Activated CD4-positive, alpha-beta T cell treated with anti-CD3 and anti-CD28 coated beads for 36 hours (primary cell): ENCODE data around the gene PHB1. TPM values are rescaled to one million over a fixed set of nuclear protein-coding genes. Genes with fewer than 3 reads are reported as not detected.

Experiments
- ATAC-seq: fragments of 200-7000 bp; cut with Tn5 transposase; one replicate; pipeline ENCODE4 v1.10.0; 2021; ENCODE audit warnings: mild to moderate bottlenecking, moderate library complexity
- CTCF ChIA-PET: fragments of 350-600 bp; sonication (Branson Sonifier 250); formaldehyde crosslinking; loops from one replicate; lab custom pipeline; 2021; ENCODE audit warnings: antibody characterized with exemption; lab: Charles Lee
- POLR2A ChIA-PET: fragments of 350-600 bp; sonication (Branson Sonifier 250); formaldehyde crosslinking; loops from one replicate; lab custom pipeline; 2021; ENCODE audit warnings: antibody characterized with exemption, inconsistent platforms; lab: Charles Lee
- DNase-seq: peaks from one replicate; pipeline ENCODE4 v3.0.0-alpha.2; 2020
- H3K27ac Mint-ChIP-seq: one replicate; pipeline ENCODE4 v1.8.0; 2021; ENCODE audit warnings: mixed read lengths
- H3K27me3 Mint-ChIP-seq: one replicate; pipeline ENCODE4 v1.8.0; 2021; ENCODE audit warnings: mixed read lengths
- H3K36me3 Mint-ChIP-seq: one replicate; pipeline ENCODE4 v1.8.0; 2021; ENCODE audit warnings: low read depth, mixed read lengths
- H3K4me1 Mint-ChIP-seq: one replicate; pipeline ENCODE4 v1.8.0; 2021; ENCODE audit warnings: mixed read lengths
- H3K4me3 Mint-ChIP-seq: one replicate; pipeline ENCODE4 v1.8.0; 2021; ENCODE audit warnings: mild to moderate bottlenecking, moderate library complexity, mixed read lengths
- H3K9me3 Mint-ChIP-seq: one replicate; pipeline ENCODE4 v1.8.0; 2021; ENCODE audit warnings: low read depth, mixed read lengths
- intact Hi-C, 2 experiments: fragments of 100-400 bp; cut with DNase I in 1 of 2; cut with micrococcal nuclease in 1 of 2; formaldehyde crosslinking; loops; one replicate each; pipeline versions ENCODE4 v1.14.2 to v1.15.1; 2022 to 2024; cut with DNase I, micrococcal nuclease
- total RNA-seq, 2 experiments: library from RNA; stranded (reverse); gene quantifications; one replicate each; pipeline ENCODE4 v1.2.3, GENCODE V29; 2021

Gene PHB1
- total RNA-seq, 2 experiments from 2014 or later: 346 to 350 TPM

GRCh38 chr17:49439305-49439672 is 24.6 kb upstream of the PHB1 start:
- Mint-ChIP-seq H3K27me3 (peaks cover 22% of the 10 kb centered on the region), H3K36me3 (no peaks in the 10 kb centered on the region), H3K27ac (no peak overlapping the region), H3K4me1 (no peaks in the 10 kb centered on the region), H3K9me3 (no peaks in the 10 kb centered on the region), H3K4me3 (no peak overlapping the region)
- ChIA-PET POLR2A (interaction anchor here (0.6 kb wide), 1 partner anchor 28 kb away, joined by 5 read pairs; no protein-coding TSS in a partner anchor), CTCF (no interaction called here)
- ATAC-seq (no peak), DNase-seq (no peak)
- intact Hi-C loops: loop anchor here in 1 of 2 experiments (5.0 kb wide), 1 partner anchor 58 kb away; the partner anchor contains the start of gene NGFR

- DNase-seq: no peak
Observed at GRCh38 chr17:49438436-49439278, 24.0 kb upstream of the PHB1 start.

GRCh38 chr17:49437696-49438435 is 23.2 kb upstream of the PHB1 start:
- no peak for DNase-seq
- Mint-ChIP-seq H3K4me3 (no peak overlapping the region), H3K36me3 (no peaks in the 10 kb centered on the region), H3K27me3 (peaks cover 22% of the 10 kb centered on the region), H3K9me3 (no peaks in the 10 kb centered on the region), H3K27ac (no peak overlapping the region), H3K4me1 (no peaks in the 10 kb centered on the region)
- ATAC-seq: no peak
- CTCF ChIA-PET: interaction anchor here (0.6 to 8.4 kb wide), 4 partner anchors 12 to 451 kb away, joined by 3 to 64 read pairs (median 4); no protein-coding TSS in a partner anchor
- intact Hi-C loops: loop anchor here in 1 of 2 experiments (5.0 kb wide), 1 partner anchor 59 kb away; the partner anchor contains the start of gene NGFR
- POLR2A ChIA-PET: no interaction called here

More at GRCh38 chr17:49438436-49439278, 24.0 kb upstream of the PHB1 start:
- no peaks in the 10 kb centered on the region for H3K36me3 Mint-ChIP-seq
- H3K27ac Mint-ChIP-seq: no peak overlapping the region
- H3K4me3 Mint-ChIP-seq: no peak overlapping the region
- no peaks in the 10 kb centered on the region for H3K9me3 Mint-ChIP-seq
- peaks cover 22% of the 10 kb centered on the region for H3K27me3 Mint-ChIP-seq
- no peaks in the 10 kb centered on the region for H3K4me1 Mint-ChIP-seq
- ChIA-PET CTCF (interaction anchor here (1.5 to 8.4 kb wide), 2 partner anchors 113 to 118 kb away, joined by 3 to 64 read pairs; no protein-coding TSS in a partner anchor), POLR2A (interaction anchor here (0.6 kb wide), 1 partner anchor 28 kb away, joined by 5 read pairs; no protein-coding TSS in a partner anchor)
- ATAC-seq: no peak
- intact Hi-C loops: loop anchor here in 1 of 2 experiments (5.0 kb wide), 1 partner anchor 59 kb away; the partner anchor contains the start of gene NGFR

GRCh38 chr17:49436174-49436573 is 21.5 kb upstream of the PHB1 start:
- no peak overlapping the region for H3K27ac Mint-ChIP-seq
- H3K9me3 Mint-ChIP-seq: no peaks in the 10 kb centered on the region
- H3K27me3 Mint-ChIP-seq: peaks cover 21% of the 10 kb centered on the region
- ATAC-seq: no peak
- no peaks in the 10 kb centered on the region for H3K36me3 Mint-ChIP-seq
- ChIA-PET POLR2A (no interaction called here), CTCF (interaction anchor here (0.7 to 8.4 kb wide), 7 partner anchors 11 to 121 kb away, joined by 3 to 64 read pairs (median 3); no protein-coding TSS in a partner anchor)
- H3K4me3 Mint-ChIP-seq: no peak overlapping the region
- intact Hi-C loops: loop anchor here in 1 of 2 experiments (5.0 kb wide), 1 partner anchor 61 kb away; the partner anchor contains the start of gene NGFR
- DNase-seq: no peak
- no peaks in the 10 kb centered on the region for H3K4me1 Mint-ChIP-seq

- POLR2A ChIA-PET: no interaction called here
- H3K27me3 Mint-ChIP-seq: peaks cover 20% of the 10 kb centered on the region
- DNase-seq: no peak
Observed at GRCh38 chr17:49435671-49436029, 21.0 kb upstream of the PHB1 start.

GRCh38 chr17:49434821-49435670 is 20.4 kb upstream of the PHB1 start:
- Mint-ChIP-seq H3K9me3 (no peaks in the 10 kb centered on the region), H3K36me3 (no peaks in the 10 kb centered on the region), H3K4me1 (no peaks in the 10 kb centered on the region), H3K27me3 (peaks cover 20% of the 10 kb centered on the region), H3K4me3 (no peak overlapping the region), H3K27ac (no peak overlapping the region)
- ATAC-seq (peak; percentile 60), DNase-seq (peak; percentile 66)
- CTCF ChIA-PET: interaction anchor here (0.5 to 8.4 kb wide), 12 partner anchors 9 to 802 kb away, joined by 3 to 64 read pairs (median 4); no protein-coding TSS in a partner anchor
- intact Hi-C loops: loop anchor here (1.0 to 5.0 kb wide), 3 partner anchors 62 to 121 kb away; partner anchors contain the start of gene NGFR (in 1 of the 2)
- POLR2A ChIA-PET: no interaction called here

More at GRCh38 chr17:49435671-49436029, 21.0 kb upstream of the PHB1 start:
- H3K9me3 Mint-ChIP-seq: no peaks in the 10 kb centered on the region
- H3K4me1 Mint-ChIP-seq: no peaks in the 10 kb centered on the region
- intact Hi-C loops: loop anchor here (1.0 to 5.0 kb wide), 3 partner anchors 61 to 121 kb away; partner anchors contain the start of gene NGFR (in 1 of the 2)
- H3K27ac Mint-ChIP-seq: no peak overlapping the region
- H3K4me3 Mint-ChIP-seq: no peak overlapping the region
- CTCF ChIA-PET: interaction anchor here (0.5 to 8.4 kb wide), 10 partner anchors 10 to 156 kb away, joined by 3 to 64 read pairs (median 3); no protein-coding TSS in a partner anchor
- no peaks in the 10 kb centered on the region for H3K36me3 Mint-ChIP-seq
- ATAC-seq: no peak

- no peak for ATAC-seq
- CTCF ChIA-PET: interaction anchor here (1.1 to 8.4 kb wide), 4 partner anchors 19 to 124 kb away, joined by 3 to 64 read pairs (median 5); partner anchors contain the start of gene PHB1
- H3K9me3 Mint-ChIP-seq: no peaks in the 10 kb centered on the region
- H3K36me3 Mint-ChIP-seq: no peaks in the 10 kb centered on the region
- no peaks in the 10 kb centered on the region for H3K4me1 Mint-ChIP-seq
- H3K4me3 Mint-ChIP-seq: no peak overlapping the region
- POLR2A ChIA-PET: interaction anchor here (0.6 kb wide), 1 partner anchor 768 kb away, joined by 3 read pairs; no protein-coding TSS in a partner anchor
- H3K27ac Mint-ChIP-seq: no peak overlapping the region
- peaks cover 13% of the 10 kb centered on the region for H3K27me3 Mint-ChIP-seq
- intact Hi-C loops: no loop called here
- DNase-seq: no peak
Observed at GRCh38 chr17:49433000-49433694, 18.5 kb upstream of the PHB1 start.

- ChIA-PET CTCF (interaction anchor here (1.1 to 8.4 kb wide), 2 partner anchors 109 to 125 kb away, joined by 3 to 64 read pairs; no protein-coding TSS in a partner anchor), POLR2A (interaction anchor here (0.7 kb wide), 1 partner anchor 34 kb away, joined by 3 read pairs; no protein-coding TSS in a partner anchor)
- H3K27me3 Mint-ChIP-seq: peaks cover 8% of the 10 kb centered on the region
- no peak for DNase-seq
- no peaks in the 10 kb centered on the region for H3K4me1 Mint-ChIP-seq
- H3K4me3 Mint-ChIP-seq: no peak overlapping the region
- H3K36me3 Mint-ChIP-seq: no peaks in the 10 kb centered on the region
- intact Hi-C loops: no loop called here
- no peak overlapping the region for H3K27ac Mint-ChIP-seq
- no peaks in the 10 kb centered on the region for H3K9me3 Mint-ChIP-seq
- no peak for ATAC-seq
Observed at GRCh38 chr17:49431743-49432142, 17.1 kb upstream of the PHB1 start.

- Mint-ChIP-seq H3K4me3 (no peak overlapping the region), H3K9me3 (peaks cover 5% of the 10 kb centered on the region), H3K27ac (no peak overlapping the region), H3K27me3 (peaks cover 10% of the 10 kb centered on the region), H3K36me3 (peaks cover 2% of the 10 kb centered on the region), H3K4me1 (no peaks in the 10 kb centered on the region)
- intact Hi-C loops: no loop called here
- ChIA-PET CTCF (interaction anchor here (0.8 to 3.8 kb wide), 6 partner anchors 10 to 1422 kb away, joined by 3 to 17 read pairs (median 7); partner anchors contain the start of gene PHB1), POLR2A (no interaction called here)
- no peak for DNase-seq
- no peak for ATAC-seq
Observed at GRCh38 chr17:49425004-49425286, 10.3 kb upstream of the PHB1 start.
